ENCODE results near the gene EPHA2. TPM values are rescaled to one million over a fixed set of nuclear protein-coding genes. Genes with fewer than 3 reads are reported as not detected.
"Not testable (repeated sequence)": the region's sequence is repeated elsewhere in the genome, so short reads cannot be mapped to it uniquely, and the experiment has no call there.

EPHA2 gene
- total RNA-seq, 1 donor from 2014 or later: 197 TPM

GRCh38 chr1:16168622-16169360, 12.9 kb upstream of the EPHA2 start:
- DNase-seq (ENCODE audit: extremely low read depth, low read depth, low spot score): no peak

- DNase-seq (ENCODE audit: extremely low read depth, low read depth, low spot score): not testable (repeated sequence)
Observed at GRCh38 chr1:16168144-16168495, 12.3 kb upstream of the EPHA2 start.

DNA sequence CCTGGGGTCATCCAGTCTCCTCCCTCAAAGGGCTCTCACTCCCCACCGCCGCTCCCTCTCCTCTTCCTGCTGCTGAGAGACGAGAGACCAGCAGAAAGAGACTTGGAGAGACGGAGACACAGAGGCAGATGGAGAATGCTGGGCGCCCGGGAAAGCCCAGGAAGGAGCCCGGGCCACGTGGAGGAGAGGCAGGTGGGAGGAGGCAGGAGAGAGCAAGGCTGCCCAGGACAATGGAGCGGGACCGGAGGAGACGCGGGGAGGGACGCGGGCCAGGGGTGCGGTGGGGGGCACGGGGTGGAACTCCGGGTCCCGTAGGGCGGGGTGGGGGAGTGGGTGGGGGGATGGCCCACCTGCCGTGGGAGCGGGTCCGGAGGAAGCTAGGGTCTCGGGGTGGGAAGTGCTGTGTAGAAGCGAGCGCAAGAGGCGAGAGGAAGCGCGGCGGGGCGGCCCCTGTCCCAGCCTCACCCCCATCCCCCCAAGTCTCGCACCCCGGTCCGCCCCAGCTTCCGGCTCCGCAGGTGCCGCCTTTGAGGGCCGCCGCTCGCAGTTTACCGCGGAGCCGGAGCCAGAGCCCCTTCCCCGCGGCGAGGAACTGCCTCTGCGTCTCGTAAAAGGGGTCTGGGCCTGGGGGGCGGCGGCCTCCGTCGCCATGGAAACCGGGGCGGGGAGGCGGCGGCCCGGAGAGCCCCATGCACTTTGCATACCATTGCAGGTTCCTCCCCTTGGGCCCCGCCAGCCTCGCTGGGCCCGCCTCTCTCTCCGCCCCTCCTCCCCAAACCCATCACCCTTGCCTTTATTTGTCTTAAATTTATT, 11.7 kb upstream of the EPHA2 start:
- no peak for DNase-seq (ENCODE audit: extremely low read depth, low read depth, low spot score)

DNA sequence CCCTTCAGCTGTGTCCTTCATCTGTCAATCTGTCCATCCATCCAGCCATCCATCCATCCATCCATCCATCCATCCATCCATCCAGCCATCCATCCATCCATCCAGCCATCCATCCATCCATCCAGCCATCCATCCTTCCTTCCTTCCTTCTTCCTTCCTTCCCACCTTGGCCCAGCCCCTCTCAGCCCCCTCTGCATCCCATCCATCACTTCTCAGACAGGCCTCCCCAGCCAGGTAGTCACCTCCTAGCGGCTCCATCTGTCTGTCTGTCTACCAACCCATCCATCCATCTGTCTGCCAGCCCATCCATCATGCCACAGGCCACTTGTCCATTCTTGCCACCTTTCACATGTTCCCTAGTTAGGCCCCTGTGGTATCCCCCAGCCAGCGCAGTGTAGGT, 10.2 kb upstream of the EPHA2 start:
- no peak for DNase-seq (ENCODE audit: extremely low read depth, low read depth, low spot score)

DNA sequence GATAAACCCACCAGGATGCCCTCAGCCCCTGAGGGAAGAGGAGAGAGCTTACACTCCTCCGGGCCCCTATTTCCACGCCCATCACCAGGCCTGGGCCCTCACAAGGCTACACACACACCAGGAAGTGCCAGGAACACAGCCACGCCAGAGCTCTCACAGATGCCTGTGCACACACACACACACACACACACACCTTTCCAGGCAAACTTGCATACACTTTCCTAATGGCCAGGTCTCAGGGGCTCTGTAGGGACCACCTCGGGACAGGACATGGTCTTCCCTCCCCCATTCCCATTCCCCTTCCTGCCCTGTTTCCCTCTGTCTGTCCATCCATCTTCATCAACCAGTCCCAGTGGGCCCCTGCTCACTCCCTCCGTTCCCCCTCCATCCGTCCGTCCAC, 9.7 kb upstream of the EPHA2 start:
- DNase-seq (ENCODE audit: extremely low read depth, low read depth, low spot score): no peak

DNA sequence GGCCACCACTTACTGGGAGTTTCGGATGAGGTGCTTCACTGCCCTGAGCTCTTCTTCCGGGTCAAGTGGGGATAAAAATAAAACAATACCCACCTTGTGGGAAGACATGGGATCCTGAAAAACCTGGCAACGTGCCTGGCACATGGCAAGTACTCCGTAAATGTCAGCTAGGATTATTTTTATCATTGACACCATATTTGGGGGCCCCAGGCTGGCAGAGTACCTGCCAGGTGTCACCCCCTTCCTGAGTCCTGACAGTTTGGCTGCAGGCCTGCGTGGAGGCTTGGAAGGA, 9.2 kb upstream of the EPHA2 start:
- no peak for DNase-seq (ENCODE audit: extremely low read depth, low read depth, low spot score)

DNA sequence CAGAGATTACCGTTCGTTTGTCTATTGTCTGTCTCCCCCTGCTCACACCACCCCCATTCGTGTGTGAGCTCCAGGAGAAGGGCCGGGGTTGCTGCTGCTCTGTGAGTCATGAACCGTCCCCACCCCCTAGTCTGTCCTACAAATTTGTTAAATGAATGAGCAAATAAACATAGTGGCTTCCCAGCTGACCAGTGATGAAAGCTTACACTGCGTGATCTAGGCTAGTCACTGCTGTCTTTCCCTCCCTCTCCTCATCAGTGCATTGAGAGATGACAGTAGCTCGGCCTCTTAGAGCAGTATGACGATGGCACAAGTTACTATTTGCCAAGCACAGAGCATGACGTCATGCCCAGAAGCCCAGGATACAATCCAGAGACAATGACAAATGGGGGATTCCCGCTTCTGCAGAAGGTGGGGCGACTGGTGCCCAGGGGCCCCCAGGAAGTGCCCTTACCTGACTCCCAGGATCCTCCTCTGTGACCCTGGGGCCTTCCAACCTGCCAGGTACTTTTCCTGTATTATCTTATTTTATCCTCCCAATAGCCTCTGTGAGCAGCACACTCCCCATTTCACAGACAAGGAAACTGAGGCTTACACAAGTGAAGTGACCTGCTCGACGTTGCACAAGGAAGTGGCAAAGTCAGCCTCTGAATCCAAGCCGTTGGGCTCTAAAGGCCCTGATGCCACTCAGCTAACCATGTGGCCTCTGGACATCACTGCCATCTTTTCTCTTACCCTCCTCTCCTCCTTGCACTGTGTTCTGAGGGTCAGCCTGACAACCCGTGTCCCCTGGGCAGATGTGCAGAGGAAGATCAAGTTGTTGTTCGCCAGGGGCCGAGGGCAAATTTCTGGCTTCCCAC, 8.6 kb upstream of the EPHA2 start:
- no peak for DNase-seq (ENCODE audit: extremely low read depth, low read depth, low spot score)

- DNase-seq (ENCODE audit: extremely low read depth, low read depth, low spot score): not testable (repeated sequence)
Observed at GRCh38 chr1:16163608-16164212, 7.8 kb upstream of the EPHA2 start.

DNA sequence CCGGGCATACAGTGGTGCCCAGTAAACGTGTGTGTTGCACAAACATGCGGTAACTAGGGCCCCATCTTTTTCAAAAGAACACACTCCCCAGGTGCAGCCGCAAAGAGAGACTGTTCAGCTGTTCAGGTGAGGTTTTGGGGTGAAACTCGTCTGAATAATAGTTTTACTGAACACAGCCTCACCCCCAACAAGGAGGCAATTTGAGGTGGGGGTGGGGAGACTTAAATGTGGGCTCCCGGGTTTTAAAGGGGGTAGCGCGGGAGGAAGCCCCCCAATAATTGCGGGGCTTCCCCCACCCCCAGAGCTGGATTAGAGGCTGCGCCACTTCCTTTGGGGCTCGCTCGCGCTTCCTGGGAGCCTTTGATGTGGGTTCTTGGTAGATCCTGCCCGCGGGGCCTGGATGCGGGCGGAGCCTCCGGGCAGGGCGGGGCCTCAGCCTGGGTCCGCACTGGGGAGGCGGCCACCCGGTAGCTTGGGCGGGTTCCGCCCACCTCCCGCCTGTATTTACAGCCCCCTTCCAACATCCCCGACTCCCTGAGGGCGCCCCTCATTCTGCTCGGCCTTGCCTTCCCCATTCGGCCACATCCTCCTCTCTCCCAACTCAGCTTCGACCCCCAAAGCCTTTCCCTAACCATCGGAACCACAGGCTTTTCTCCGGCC, 6.4 kb upstream of the EPHA2 start:
- no peak for DNase-seq (ENCODE audit: extremely low read depth, low read depth, low spot score)

DNA sequence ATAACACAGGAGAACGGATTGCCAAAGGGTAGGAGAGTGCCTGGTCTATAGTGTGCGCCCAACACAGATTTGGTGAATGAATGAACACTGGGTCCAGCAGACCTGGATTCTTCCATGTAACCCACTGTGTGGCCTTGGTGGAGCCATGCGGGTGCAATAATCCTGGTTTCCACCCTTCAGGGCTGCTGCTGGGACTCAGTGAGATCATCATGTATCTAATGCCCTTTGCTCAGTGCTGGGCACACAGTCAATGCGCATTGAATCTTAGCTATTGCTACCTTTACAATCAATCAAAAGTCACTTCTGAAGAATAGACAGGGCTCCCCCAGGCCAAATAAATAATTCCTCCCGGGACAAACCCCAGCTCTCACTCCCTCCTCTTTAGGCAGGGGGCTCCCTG, 5.8 kb upstream of the EPHA2 start:
- DNase-seq (ENCODE audit: extremely low read depth, low read depth, low spot score): no peak

DNA sequence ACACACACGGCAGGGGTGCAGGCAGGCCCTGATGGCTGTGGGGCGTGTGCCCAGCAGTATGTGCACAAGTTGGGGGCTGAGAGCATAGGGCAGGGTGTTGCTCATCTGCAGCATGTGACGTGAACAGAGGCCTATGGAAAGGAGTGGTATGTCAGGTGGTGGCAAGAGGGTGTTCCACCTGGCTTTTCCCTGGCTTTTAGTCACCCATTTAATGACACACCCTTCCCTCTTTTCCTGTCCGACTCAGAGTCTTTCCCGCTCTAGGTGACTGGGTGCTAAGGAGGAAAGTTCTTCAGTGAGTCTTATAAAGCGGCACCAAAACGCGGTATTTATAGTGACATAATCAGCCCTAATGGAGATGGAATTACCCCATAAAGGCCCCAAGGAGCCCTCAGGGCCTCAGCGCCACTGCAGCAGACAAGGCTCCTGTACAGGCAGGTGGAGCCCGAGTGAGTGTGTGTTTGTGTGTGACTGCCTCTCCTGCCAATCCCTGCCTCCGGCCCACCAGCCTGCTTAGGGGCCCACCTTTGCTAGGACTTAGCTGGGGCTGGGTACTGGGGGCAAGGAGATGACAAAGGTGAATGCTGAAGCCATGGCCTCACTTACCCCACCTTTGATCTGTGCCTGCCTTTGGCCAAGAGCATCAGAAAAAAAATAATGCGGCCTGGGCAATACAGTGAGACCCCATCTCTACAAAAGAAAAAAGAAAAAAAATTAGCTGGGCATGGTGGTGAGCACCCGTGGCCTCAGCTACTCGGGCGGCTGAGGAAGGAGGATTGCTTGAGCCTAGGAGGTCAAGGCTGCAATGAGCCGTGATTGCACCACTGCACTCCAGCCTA, 3.3 kb upstream of the EPHA2 start:
- DNase-seq (ENCODE audit: extremely low read depth, low read depth, low spot score): no peak

DNA sequence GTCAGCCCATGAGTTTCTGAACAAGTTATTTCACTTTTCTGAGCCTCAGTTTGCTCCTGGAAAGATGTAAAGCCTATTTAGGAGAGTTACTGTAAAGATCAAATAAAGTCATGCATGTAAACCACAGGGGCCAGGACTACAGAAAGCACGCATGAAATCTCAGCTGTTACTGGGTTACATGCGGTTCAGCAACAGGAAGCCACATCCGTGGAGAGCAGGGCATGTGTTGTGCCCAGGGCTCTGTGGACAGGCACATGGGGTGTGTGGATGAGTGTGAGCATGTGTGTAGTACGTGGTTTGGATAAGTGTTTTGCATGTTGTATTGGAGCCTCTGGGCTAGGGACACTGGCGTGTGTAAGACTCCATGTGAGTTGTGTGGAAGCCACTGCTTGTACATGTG, 2.2 kb upstream of the EPHA2 start:
- no peak for DNase-seq (ENCODE audit: extremely low read depth, low read depth, low spot score)

GRCh38 chr1:16156848-16157495, 1.1 kb upstream of the EPHA2 start:
- no peak for DNase-seq (ENCODE audit: extremely low read depth, low read depth, low spot score)

GRCh38 chr1:16153999-16154673, 1.7 kb downstream of the EPHA2 start:
- DNase-seq (ENCODE audit: extremely low read depth, low read depth, low spot score): no peak

DNA sequence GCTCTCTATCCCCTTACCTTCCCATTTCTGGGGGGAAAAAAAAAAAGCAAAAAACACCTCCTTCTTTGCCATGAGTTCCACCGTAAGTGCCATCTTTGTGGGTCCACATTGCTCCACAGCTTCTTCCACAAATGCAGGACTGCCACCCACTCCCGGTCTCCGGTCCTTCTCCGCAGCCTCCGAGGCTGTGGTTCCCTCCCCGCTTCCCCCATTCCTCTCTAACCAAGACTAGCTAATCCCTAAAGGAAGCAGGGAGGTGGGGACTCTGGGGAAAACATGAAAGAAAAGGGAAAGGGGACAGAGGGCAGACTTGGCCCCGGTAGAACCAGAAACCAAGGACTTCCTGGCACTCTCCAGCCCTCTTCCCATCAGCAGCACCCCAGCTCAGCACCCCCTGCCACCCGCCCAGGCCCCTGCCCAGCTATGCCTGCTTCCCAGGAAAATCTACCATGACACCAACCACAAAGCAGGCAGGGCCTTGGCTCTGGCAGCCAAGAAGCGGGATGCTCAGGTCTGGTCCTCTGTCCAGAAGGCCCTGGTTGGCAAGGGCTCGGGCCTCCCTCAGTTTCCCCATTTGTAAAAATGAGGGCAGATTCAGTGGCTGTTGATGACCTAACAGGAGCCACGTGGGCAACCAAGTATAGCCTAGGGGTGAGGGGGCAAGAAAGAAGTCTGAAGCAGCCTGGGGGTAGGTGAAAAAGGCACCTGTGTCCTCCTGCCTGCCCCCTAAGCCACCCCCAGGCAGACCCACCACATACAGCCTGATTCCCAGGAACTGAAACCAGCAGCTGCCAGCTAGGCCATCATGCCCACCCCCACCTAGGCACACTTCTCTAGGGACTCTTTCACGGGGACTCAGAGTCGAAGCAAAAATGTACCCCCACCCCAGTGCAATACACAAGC, 2.5 kb downstream of the EPHA2 start:
- DNase-seq (ENCODE audit: extremely low read depth, low read depth, low spot score): no peak

DNA sequence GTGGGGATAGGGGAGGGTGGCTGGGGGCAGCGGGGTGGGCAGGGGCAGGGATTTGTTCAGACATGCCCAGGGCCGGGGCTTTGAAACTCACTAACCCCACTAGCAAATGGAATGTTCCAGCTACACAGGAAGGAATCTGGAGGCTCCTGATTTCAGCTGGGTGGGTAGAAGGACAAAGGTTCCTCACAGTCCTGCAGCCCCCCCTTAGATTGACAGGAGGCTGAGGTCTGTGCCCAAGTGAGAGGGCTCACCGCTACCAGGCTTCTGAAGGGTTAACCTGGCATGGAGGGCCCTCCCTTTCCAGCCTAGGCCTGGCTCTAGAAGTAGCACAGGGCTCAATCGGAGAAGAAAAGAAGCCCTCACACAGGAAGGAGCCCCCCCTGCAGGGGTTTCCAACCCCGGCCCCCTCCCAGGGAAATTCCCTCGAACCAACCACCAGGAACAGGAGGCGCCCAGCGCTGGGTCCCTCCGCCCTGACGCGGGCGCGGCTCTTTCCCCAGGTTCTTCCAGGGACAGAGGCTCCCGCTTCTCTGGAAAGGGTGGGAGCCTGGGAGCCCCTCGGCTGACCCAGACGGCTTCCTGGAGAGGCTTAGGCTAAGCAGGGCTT, 3.3 kb downstream of the EPHA2 start:
- DNase-seq (ENCODE audit: extremely low read depth, low read depth, low spot score): no peak

DNA sequence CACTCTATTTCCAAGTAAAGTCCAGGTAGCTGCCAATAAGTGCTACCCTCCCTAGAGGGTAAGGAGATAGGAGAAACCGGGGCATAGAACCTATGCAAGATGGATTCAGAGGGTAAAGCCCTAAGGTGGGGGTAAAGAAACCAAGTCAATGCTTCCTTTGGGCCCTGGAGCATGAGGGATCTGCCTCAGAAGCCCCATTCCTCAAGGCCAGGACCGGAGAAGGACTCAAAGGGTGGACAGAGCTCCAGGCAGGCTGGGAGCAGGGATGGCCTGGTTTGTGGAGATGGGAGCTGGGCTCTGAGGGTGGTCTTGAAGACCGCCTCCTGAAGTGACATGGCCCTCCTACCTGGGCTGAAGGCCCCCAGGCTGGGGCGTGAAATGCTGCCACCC, 3.9 kb downstream of the EPHA2 start:
- no peak for DNase-seq (ENCODE audit: extremely low read depth, low read depth, low spot score)
